A673 (cell line): ENCODE measurements around the gene EML1.

Experiments
- CTCF ChIP-seq: fragments of 300-800, 200-600 bp; sonication (generic); conservative IDR thresholded peaks from 2 replicates; pipeline ENCODE4 v1.5.1; 2017; ENCODE audit warnings: low read depth, mild to moderate bottlenecking, antibody characterized with exemption, low read length, moderate library complexity, mixed read lengths
- EZH2 ChIP-seq: fragments of 200-600 bp; sonication (generic); IDR thresholded peaks from 2 replicates; pipeline ENCODE4 v1.6.1; 2017; ENCODE audit warnings: borderline replicate concordance, low read depth, mild to moderate bottlenecking, mixed read lengths, antibody characterized with exemption, low read length; ENCODE audit not compliant: poor library complexity, severe bottlenecking

DNA sequence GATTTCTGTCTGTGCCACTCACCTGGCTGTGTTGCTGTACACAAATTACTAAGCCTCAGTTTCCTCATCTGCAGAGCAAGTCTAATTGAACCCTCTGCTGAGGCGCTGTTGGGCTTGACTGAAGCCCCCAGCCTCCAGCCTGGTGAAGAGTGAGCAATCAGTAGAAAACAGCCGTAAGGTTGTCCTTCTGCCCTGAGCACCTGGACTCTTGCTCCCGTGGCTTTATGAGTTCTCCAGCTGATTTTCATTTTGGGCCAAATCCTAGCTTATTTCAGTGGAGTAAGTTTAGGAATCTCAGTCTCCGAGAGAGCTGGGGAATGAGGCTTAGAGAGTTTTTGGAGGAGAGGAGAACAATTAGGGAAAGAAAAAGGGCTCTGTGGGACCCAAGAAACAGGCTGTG lies 138.1 kb downstream of the EML1 start:
- TF ChIP-seq CTCF (no peak), EZH2 (no peak)
